ENCODE data around the gene CCDC54. TPM values are rescaled to one million over a fixed set of nuclear protein-coding genes. Genes with fewer than 3 reads are reported as not detected.

CCDC54 gene
- total RNA-seq, 1 donor from 2014 or later = not detected

- Mint-ChIP-seq H3K27me3 (ENCODE audit: low read depth) (no peaks in the 10 kb centered on the region), H3K9me3 (peaks cover 12% of the 10 kb centered on the region), H3K36me3 (peaks cover 3% of the 10 kb centered on the region), H3K4me1 (peaks cover 17% of the 10 kb centered on the region), H3K4me3 (no peak overlapping the region), H3K27ac (peak overlapping the region; percentile 45)
- no peak for TF ChIP-seq CTCF (IDR thresholded peaks at IDR 0.05; ENCODE audit: unreplicated experiment)
- no peak for DNase-seq (ENCODE audit: low spot score in 2 of 2, unreplicated experiment in 2 of 2)
Observed at GRCh38 chr3:107404727-107405469, 27.7 kb downstream of the CCDC54 start.

GRCh38 chr3:107407355-107407754, 30.1 kb downstream of the CCDC54 start:
- Mint-ChIP-seq H3K4me1 (peaks cover 16% of the 10 kb centered on the region), H3K36me3 (peaks cover 11% of the 10 kb centered on the region), H3K4me3 (no peak overlapping the region), H3K27me3 (ENCODE audit: low read depth) (no peaks in the 10 kb centered on the region), H3K9me3 (peaks cover 20% of the 10 kb centered on the region), H3K27ac (no peak overlapping the region)
- DNase-seq (ENCODE audit: low spot score in 2 of 2, unreplicated experiment in 2 of 2) = no peak
- no peak for TF ChIP-seq CTCF (IDR thresholded peaks at IDR 0.05; ENCODE audit: unreplicated experiment)

DNA sequence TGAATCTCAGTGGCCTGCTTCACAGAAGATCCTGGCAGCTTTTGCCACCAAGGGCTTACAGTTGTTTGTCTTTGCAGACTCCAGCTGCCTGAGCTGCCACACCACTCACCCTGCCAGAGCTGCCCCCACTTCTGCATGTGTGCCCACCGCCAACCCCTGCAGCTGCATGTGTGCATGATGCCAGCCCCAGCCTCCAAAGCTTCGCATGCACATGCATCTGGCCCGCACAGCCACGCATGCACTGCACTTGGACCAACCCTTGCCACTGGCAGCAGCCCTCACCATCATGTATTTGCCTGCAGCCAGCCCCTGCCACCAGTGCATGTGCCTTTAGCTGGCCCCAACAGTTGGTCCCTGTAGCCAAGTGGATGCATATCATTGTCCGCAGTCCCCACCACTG, 31.3 kb downstream of the CCDC54 start:
- TF ChIP-seq CTCF (IDR thresholded peaks at IDR 0.05; ENCODE audit: unreplicated experiment) = no peak
- Mint-ChIP-seq H3K4me1 (peaks cover 16% of the 10 kb centered on the region), H3K27me3 (ENCODE audit: low read depth) (no peaks in the 10 kb centered on the region), H3K36me3 (peaks cover 11% of the 10 kb centered on the region), H3K4me3 (no peak overlapping the region), H3K27ac (no peak overlapping the region), H3K9me3 (peaks cover 20% of the 10 kb centered on the region)
- DNase-seq (ENCODE audit: low spot score in 2 of 2, unreplicated experiment in 2 of 2) = no peak

DNA sequence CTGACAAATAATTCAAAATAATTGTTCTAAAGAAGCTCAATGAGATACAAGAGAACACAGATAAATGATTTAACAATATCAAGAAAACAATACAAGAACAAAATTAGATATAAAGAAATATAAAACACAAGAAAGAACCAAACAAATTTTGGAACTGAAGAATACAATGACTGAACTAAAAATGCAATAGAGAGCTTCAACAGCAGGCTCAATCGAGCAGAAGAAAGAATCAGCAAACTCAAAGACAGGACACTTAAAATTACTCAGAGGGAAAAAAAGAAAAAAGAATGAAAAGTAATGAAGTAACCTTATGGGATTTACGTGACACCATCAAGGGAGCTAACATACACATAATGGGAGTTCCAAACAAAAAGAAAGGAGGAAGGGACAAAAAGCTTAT, 32.1 kb downstream of the CCDC54 start:
- Mint-ChIP-seq H3K36me3 (peaks cover 11% of the 10 kb centered on the region), H3K9me3 (peaks cover 20% of the 10 kb centered on the region), H3K27ac (no peak overlapping the region), H3K4me3 (no peak overlapping the region), H3K4me1 (peaks cover 8% of the 10 kb centered on the region), H3K27me3 (ENCODE audit: low read depth) (no peaks in the 10 kb centered on the region)
- no peak for TF ChIP-seq CTCF (IDR thresholded peaks at IDR 0.05; ENCODE audit: unreplicated experiment)
- no peak for DNase-seq (ENCODE audit: low spot score in 2 of 2, unreplicated experiment in 2 of 2)

DNA sequence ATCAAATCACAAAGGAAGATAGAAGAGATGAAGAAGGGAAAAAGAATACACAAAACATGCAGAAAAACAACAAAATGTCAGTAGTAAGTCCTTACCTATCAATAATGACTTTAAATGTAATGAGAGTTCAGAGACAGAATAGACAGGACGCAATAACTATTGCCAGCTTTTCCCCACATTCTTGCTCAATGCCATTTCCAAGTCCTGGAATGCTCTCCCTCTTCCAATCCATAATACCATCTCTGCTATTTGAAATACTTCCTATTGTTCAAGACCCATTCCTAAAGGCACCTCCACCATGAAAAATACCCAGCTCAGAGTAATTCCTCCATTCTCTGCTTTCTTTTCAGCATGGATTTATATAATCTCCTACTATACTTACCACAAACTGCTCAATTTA, 33.4 kb downstream of the CCDC54 start:
- H3K27ac Mint-ChIP-seq = no peak overlapping the region
- no peak overlapping the region for H3K4me3 Mint-ChIP-seq
- H3K27me3 Mint-ChIP-seq (ENCODE audit: low read depth) = no peaks in the 10 kb centered on the region
- H3K36me3 Mint-ChIP-seq = peaks cover 11% of the 10 kb centered on the region
- H3K4me1 Mint-ChIP-seq = no peaks in the 10 kb centered on the region
- no peak for DNase-seq (ENCODE audit: low spot score in 2 of 2, unreplicated experiment in 2 of 2)
- peaks cover 20% of the 10 kb centered on the region for H3K9me3 Mint-ChIP-seq
- no peak for TF ChIP-seq CTCF (IDR thresholded peaks at IDR 0.05; ENCODE audit: unreplicated experiment)
